Neural progenitor cell (in vitro differentiated cells): Measurements from ENCODE around the gene AQP4. TPM values are rescaled to one million over a fixed set of nuclear protein-coding genes. Genes with fewer than 3 reads are reported as not detected.

Source experiments
- DNase-seq: peaks from one replicate; pipeline ENCODE4 v3.0.0-alpha.2; 2016; ENCODE audit warnings: low spot score
- H2AFZ ChIP-seq: fragments of 200-600 bp; sonication (generic); replicated peaks from 2 replicates; pipeline ENCODE4 v1.6.1; 2016; ENCODE audit warnings: antibody characterized with exemption
- H3F3A ChIP-seq: fragments of 200-600 bp; sonication (generic); 2 replicates; pipeline ENCODE4 v1.6.1; 2016; ENCODE audit warnings: antibody characterized with exemption, low read depth
- H3K27ac ChIP-seq: fragments of 200-600 bp; sonication (generic); 2 replicates; pipeline ENCODE4 v1.5.1; 2016; ENCODE audit warnings: mild to moderate bottlenecking
- H3K27me3 ChIP-seq: fragments of 200-600 bp; sonication (generic); 2 replicates; pipeline ENCODE4 v1.6.1; 2016; ENCODE audit warnings: mild to moderate bottlenecking, moderate library complexity
- H3K36me3 ChIP-seq: fragments of 200-600 bp; sonication (generic); 2 replicates; pipeline ENCODE4 v1.5.1; 2016
- H3K4me1 ChIP-seq: fragments of 200-600 bp; sonication (generic); 2 replicates; pipeline ENCODE4 v1.6.1; 2016; ENCODE audit warnings: mixed run types
- H3K4me2 ChIP-seq: fragments of 200-600 bp; sonication (generic); 2 replicates; pipeline ENCODE4 v1.6.1; 2016
- H3K4me3 ChIP-seq: fragments of 200-600 bp; sonication (generic); 2 replicates; pipeline ENCODE4 v1.5.1; 2016
- H3K79me2 ChIP-seq: fragments of 200-600 bp; sonication (generic); 2 replicates; pipeline ENCODE4 v1.6.1; 2016; ENCODE audit warnings: low read depth
- H3K9ac ChIP-seq: fragments of 200-600 bp; sonication (generic); 2 replicates; pipeline ENCODE4 v1.6.1; 2016
- H3K9me3 ChIP-seq: fragments of 200-600 bp; sonication (generic); 2 replicates; pipeline ENCODE4 v1.5.1; 2016; ENCODE audit warnings: low read depth
- H4K20me1 ChIP-seq: fragments of 200-600 bp; sonication (generic); 2 replicates; pipeline ENCODE4 v1.6.1; 2016; ENCODE audit warnings: low read depth
- H3K27ac Mint-ChIP-seq: 3 replicates; pipeline ENCODE4 v1.8.0; 2021; ENCODE audit warnings: mixed read lengths
- H3K27me3 Mint-ChIP-seq: 2 replicates; pipeline ENCODE4 v1.8.0; 2022; ENCODE audit warnings: low read depth, mild to moderate bottlenecking, inconsistent platforms, moderate library complexity, mixed read lengths; ENCODE audit not compliant: insufficient read depth
- H3K36me3 Mint-ChIP-seq: 3 replicates; pipeline ENCODE4 v1.8.0; 2021; ENCODE audit warnings: mixed read lengths
- H3K4me1 Mint-ChIP-seq: 3 replicates; pipeline ENCODE4 v1.8.0; 2021; ENCODE audit warnings: mixed read lengths
- H3K4me3 Mint-ChIP-seq: 3 replicates; pipeline ENCODE4 v1.8.0; 2021; ENCODE audit warnings: mild to moderate bottlenecking, moderate library complexity, mixed read lengths
- H3K9me3 Mint-ChIP-seq: 3 replicates; pipeline ENCODE4 v1.8.0; 2020; ENCODE audit warnings: mixed read lengths
- EZH2 ChIP-seq: fragments of 200-600 bp; sonication (generic); IDR thresholded peaks from 2 replicates; pipeline ENCODE4 v1.6.1; 2017; ENCODE audit warnings: antibody characterized with exemption, mild to moderate bottlenecking, moderate library complexity
- EZH2phosphoT487 ChIP-seq: fragments of 200-600 bp; sonication (generic); IDR thresholded peaks from 2 replicates; pipeline ENCODE4 v1.6.1; 2017; ENCODE audit warnings: antibody characterized with exemption
- total RNA-seq: library from RNA; depleted of rRNA; stranded (reverse); fragments of >200 nt; gene quantifications from 2 replicates; pipeline ENCODE4 v1.2.3, GENCODE V29; 2015; ENCODE audit warnings: low replicate concordance
- TF ChIP-seq, protein P1 (sequence below): fragments of 200-600 bp; sonication (generic); IDR thresholded peaks from 2 replicates; pipeline ENCODE4 v1.5.1; 2017; ENCODE audit warnings: antibody characterized with exemption, mild to moderate bottlenecking

AQP4 gene
- total RNA-seq, 1 donor from 2014 or later = 0.09 TPM

DNA sequence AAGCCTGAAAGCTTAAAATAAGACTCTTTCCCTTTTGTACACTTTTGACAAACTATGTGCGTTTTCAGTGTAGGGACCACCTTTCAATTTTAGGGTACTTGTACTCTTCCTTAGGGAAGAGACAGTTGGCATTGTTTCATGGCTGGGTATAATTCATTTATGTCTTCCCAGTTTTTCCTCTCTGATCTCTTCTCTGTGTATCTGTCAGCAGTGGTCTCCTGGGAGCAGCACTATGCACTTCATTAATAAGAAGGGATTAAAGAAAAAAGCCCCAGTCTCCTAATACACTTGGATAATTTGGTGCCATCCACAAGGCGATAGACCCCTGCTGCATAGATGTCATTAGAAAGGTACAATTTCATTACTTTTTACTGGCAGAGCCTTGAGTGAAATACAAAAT lies 12.1 kb downstream of the AQP4 start:
- no peaks in the 10 kb centered on the region for H3K27me3 Mint-ChIP-seq
- Histone ChIP-seq H4K20me1 (no peaks in the 10 kb centered on the region), H3K4me2 (no peak overlapping the region), H3K4me1 (no peaks in the 10 kb centered on the region), H2AFZ (peak overlapping the region; percentile 90), H3K4me3 (no peak overlapping the region), H3K9ac (no peak overlapping the region), H3K79me2 (no peaks in the 10 kb centered on the region), H3K27ac (no peak overlapping the region), H3K27me3 (no peaks in the 10 kb centered on the region), H3F3A (no peaks in the 10 kb centered on the region), H3K9me3 (no peaks in the 10 kb centered on the region), H3K36me3 (no peaks in the 10 kb centered on the region)
- H3K9me3 Mint-ChIP-seq = no peaks in the 10 kb centered on the region
- H3K36me3 Mint-ChIP-seq = no peaks in the 10 kb centered on the region
- TF ChIP-seq, protein P1, sequence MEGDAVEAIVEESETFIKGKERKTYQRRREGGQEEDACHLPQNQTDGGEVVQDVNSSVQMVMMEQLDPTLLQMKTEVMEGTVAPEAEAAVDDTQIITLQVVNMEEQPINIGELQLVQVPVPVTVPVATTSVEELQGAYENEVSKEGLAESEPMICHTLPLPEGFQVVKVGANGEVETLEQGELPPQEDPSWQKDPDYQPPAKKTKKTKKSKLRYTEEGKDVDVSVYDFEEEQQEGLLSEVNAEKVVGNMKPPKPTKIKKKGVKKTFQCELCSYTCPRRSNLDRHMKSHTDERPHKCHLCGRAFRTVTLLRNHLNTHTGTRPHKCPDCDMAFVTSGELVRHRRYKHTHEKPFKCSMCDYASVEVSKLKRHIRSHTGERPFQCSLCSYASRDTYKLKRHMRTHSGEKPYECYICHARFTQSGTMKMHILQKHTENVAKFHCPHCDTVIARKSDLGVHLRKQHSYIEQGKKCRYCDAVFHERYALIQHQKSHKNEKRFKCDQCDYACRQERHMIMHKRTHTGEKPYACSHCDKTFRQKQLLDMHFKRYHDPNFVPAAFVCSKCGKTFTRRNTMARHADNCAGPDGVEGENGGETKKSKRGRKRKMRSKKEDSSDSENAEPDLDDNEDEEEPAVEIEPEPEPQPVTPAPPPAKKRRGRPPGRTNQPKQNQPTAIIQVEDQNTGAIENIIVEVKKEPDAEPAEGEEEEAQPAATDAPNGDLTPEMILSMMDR = no peak
- TF ChIP-seq EZH2phosphoT487 (no peak), EZH2 (no peak)
- H3K4me1 Mint-ChIP-seq = peaks cover 3% of the 10 kb centered on the region
- H3K27ac Mint-ChIP-seq = no peak overlapping the region
- no peak for DNase-seq
- no peak overlapping the region for H3K4me3 Mint-ChIP-seq

DNA sequence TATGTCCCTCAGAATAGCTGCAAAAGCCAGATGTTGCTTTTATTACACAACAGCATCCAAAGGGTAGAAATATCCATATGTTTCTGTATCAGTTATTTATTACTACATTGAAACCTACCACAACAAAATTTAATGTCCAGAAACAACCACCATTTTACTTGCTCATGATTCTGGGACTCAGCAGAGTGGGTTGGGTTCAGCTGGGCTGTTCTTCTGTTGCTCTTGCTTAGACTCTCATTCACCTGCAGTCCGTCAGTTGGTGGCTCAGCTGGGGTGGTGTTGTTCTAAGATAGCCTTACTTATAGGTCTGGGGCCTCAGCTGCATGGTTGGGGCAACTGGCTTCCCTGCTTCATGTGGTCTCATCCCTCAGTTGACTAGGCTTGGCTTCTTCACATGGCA lies 21.7 kb downstream of the AQP4 start:
- no peak overlapping the region for H3K27ac ChIP-seq
- Mint-ChIP-seq H3K9me3 (peaks cover 16% of the 10 kb centered on the region), H3K4me1 (no peaks in the 10 kb centered on the region), H3K36me3 (peaks cover 2% of the 10 kb centered on the region), H3K27ac (no peak overlapping the region), H3K4me3 (no peak overlapping the region), H3K27me3 (peaks cover 2% of the 10 kb centered on the region)
- DNase-seq = no peak
- no peaks in the 10 kb centered on the region for H3K27me3 ChIP-seq
- H3K36me3 ChIP-seq = no peaks in the 10 kb centered on the region
- no peaks in the 10 kb centered on the region for H3K4me1 ChIP-seq
- TF ChIP-seq, protein P1 = no peak
- TF ChIP-seq EZH2 = no peak
- no peak for TF ChIP-seq EZH2phosphoT487
- no peak overlapping the region for H3K4me2 ChIP-seq
- no peaks in the 10 kb centered on the region for H4K20me1 ChIP-seq
- H3K4me3 ChIP-seq = no peak overlapping the region
- no peaks in the 10 kb centered on the region for H3K79me2 ChIP-seq
- H3F3A ChIP-seq = no peaks in the 10 kb centered on the region
- H3K9me3 ChIP-seq = no peaks in the 10 kb centered on the region
- H2AFZ ChIP-seq = no peak overlapping the region
- no peak overlapping the region for H3K9ac ChIP-seq

DNA sequence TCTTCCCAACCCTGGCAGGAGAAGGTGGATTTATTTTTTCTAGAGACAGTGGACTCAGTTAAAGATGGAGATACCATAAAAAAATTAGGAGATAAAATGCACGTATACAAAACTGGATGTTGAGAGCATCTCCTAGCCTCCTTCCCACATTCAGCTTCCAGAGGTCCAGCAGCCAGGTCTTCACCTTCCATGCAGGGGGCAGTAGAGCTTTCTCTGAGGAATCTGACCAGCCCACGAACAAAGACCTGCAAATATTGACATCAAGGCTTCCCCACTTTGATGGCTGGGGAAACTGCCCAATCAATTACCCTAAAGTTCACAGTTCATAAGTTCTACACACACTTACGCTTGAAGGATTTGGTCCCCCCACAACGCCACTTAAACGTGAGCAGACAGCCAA lies 24.5 kb downstream of the AQP4 start:
- Mint-ChIP-seq H3K27me3 (peaks cover 2% of the 10 kb centered on the region), H3K4me3 (no peak overlapping the region), H3K36me3 (peaks cover 2% of the 10 kb centered on the region), H3K27ac (no peak overlapping the region), H3K9me3 (peaks cover 16% of the 10 kb centered on the region), H3K4me1 (no peaks in the 10 kb centered on the region)
- TF ChIP-seq, protein P1 = no peak
- TF ChIP-seq EZH2 = no peak
- TF ChIP-seq EZH2phosphoT487 = no peak
- Histone ChIP-seq H2AFZ (no peak overlapping the region), H3K4me3 (no peak overlapping the region), H3K79me2 (no peaks in the 10 kb centered on the region), H3K9ac (no peak overlapping the region), H3K9me3 (no peaks in the 10 kb centered on the region), H3K4me1 (no peaks in the 10 kb centered on the region), H3K4me2 (no peak overlapping the region), H3F3A (no peaks in the 10 kb centered on the region), H3K27me3 (no peaks in the 10 kb centered on the region), H3K36me3 (no peaks in the 10 kb centered on the region), H4K20me1 (no peaks in the 10 kb centered on the region), H3K27ac (no peak overlapping the region)
- no peak for DNase-seq
